SU-DHL-6 (cell line): ENCODE results near the gene DSCAML1.

Source experiments
- CTCF ChIP-seq: fragments of 200-600 bp; sonication (generic); IDR thresholded peaks from one replicate; pipeline ENCODE4 v1.5.1; 2017; ENCODE audit warnings: antibody characterized with exemption, mild to moderate bottlenecking, low read length, moderate library complexity; ENCODE audit not compliant: insufficient read depth, poor library complexity, severe bottlenecking
- EZH2phosphoT487 ChIP-seq: fragments of 200-600 bp; sonication (generic), shearing (Covaris generic); conservative IDR thresholded peaks from 2 replicates; pipeline ENCODE4 v1.6.1; 2018; ENCODE audit warnings: mild to moderate bottlenecking, antibody characterized with exemption, low read length, moderate library complexity, mixed read lengths

GRCh38 chr11:117453886-117454563, 343.0 kb downstream of the DSCAML1 start:
- TF ChIP-seq CTCF (no peak), EZH2phosphoT487 (no peak)
